Colonic mucosa (tissue), 4 donors: Measurements from ENCODE around the gene COG3. TPM values are rescaled to one million over a fixed set of nuclear protein-coding genes. Genes with fewer than 3 reads are reported as not detected.

Source experiments
- DNase-seq: peaks from one replicate; pipeline ENCODE4 v3.0.0-alpha.2; 2020
- H3K27ac ChIP-seq: fragments of 200-600 bp; one replicate; pipeline ENCODE4 v1.8.0; 2021
- H3K27me3 ChIP-seq: fragments of 200-600 bp; one replicate; pipeline ENCODE4 v1.8.0; 2021
- H3K36me3 ChIP-seq: fragments of 200-600 bp; one replicate; pipeline ENCODE4 v1.8.0; 2021
- H3K4me1 ChIP-seq: fragments of 200-600 bp; one replicate; pipeline ENCODE4 v1.8.0; 2021; ENCODE audit warnings: mild to moderate bottlenecking
- H3K4me3 ChIP-seq: fragments of 200-600 bp; one replicate; pipeline ENCODE4 v1.8.0; 2021
- H3K9ac ChIP-seq, 2 donors: one replicate each; pipeline ENCODE4 v1.7.0; 2013; ENCODE audit warnings: control low read depth in 2 of 2, low read depth in 2 of 2, low read length in 2 of 2
- H3K9me3 ChIP-seq: fragments of 200-600 bp; one replicate; pipeline ENCODE4 v1.8.0; 2021
- intact Hi-C: fragments of 100-400 bp; cut with DNase I; formaldehyde crosslinking; loops from one replicate; pipeline ENCODE4 v1.14.1; 2022
- total RNA-seq, 2 donors: library from RNA; stranded (reverse); fragmentation: NEBNext Ultra II Directional in 1 of 2; extraction: Animal tissue kit (Norgen Biotek cat#: 25700) in 1 of 2; gene quantifications; one replicate each; pipeline ENCODE4 v1.2.1, GENCODE V29; 2021
- TF ChIP-seq, protein P1 (sequence below): fragments of 200-600 bp; IDR thresholded peaks from one replicate; pipeline ENCODE4 v1.8.0; 2022; ENCODE audit warnings: antibody characterized with exemption, mild to moderate bottlenecking
- donor health status: healthy.
- donor health status: DM: no; HTN: no; CAD: no.
- donor health status: DM: no; HTN: no; CAD: no.

The COG3 gene
- total RNA-seq, 2 donors from 2014 or later, result 39.0 to 49.8 TPM

GRCh38 chr13:45479661-45480060, 14.9 kb downstream of the COG3 start:
- Histone ChIP-seq H3K9ac (no peak overlapping the region), H3K4me1 (no peaks in the 10 kb centered on the region), H3K4me3 (no peak overlapping the region), H3K27ac (no peak overlapping the region), H3K36me3 (peaks cover 15% of the 10 kb centered on the region), H3K27me3 (no peaks in the 10 kb centered on the region), H3K9me3 (no peaks in the 10 kb centered on the region)
- intact Hi-C loops, result no loop called here
- TF ChIP-seq, protein P1, sequence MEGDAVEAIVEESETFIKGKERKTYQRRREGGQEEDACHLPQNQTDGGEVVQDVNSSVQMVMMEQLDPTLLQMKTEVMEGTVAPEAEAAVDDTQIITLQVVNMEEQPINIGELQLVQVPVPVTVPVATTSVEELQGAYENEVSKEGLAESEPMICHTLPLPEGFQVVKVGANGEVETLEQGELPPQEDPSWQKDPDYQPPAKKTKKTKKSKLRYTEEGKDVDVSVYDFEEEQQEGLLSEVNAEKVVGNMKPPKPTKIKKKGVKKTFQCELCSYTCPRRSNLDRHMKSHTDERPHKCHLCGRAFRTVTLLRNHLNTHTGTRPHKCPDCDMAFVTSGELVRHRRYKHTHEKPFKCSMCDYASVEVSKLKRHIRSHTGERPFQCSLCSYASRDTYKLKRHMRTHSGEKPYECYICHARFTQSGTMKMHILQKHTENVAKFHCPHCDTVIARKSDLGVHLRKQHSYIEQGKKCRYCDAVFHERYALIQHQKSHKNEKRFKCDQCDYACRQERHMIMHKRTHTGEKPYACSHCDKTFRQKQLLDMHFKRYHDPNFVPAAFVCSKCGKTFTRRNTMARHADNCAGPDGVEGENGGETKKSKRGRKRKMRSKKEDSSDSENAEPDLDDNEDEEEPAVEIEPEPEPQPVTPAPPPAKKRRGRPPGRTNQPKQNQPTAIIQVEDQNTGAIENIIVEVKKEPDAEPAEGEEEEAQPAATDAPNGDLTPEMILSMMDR, result no peak
- no peak for DNase-seq

GRCh38 chr13:45481688-45482087, 16.9 kb downstream of the COG3 start:
- H3K27ac ChIP-seq, result no peak overlapping the region
- intact Hi-C loops, result no loop called here
- H3K9ac ChIP-seq, result no peak overlapping the region
- peaks cover 15% of the 10 kb centered on the region for H3K36me3 ChIP-seq
- H3K4me1 ChIP-seq, result no peaks in the 10 kb centered on the region
- no peak for DNase-seq
- no peak overlapping the region for H3K4me3 ChIP-seq
- TF ChIP-seq, protein P1, result no peak
- no peaks in the 10 kb centered on the region for H3K27me3 ChIP-seq
- H3K9me3 ChIP-seq, result no peaks in the 10 kb centered on the region

DNA sequence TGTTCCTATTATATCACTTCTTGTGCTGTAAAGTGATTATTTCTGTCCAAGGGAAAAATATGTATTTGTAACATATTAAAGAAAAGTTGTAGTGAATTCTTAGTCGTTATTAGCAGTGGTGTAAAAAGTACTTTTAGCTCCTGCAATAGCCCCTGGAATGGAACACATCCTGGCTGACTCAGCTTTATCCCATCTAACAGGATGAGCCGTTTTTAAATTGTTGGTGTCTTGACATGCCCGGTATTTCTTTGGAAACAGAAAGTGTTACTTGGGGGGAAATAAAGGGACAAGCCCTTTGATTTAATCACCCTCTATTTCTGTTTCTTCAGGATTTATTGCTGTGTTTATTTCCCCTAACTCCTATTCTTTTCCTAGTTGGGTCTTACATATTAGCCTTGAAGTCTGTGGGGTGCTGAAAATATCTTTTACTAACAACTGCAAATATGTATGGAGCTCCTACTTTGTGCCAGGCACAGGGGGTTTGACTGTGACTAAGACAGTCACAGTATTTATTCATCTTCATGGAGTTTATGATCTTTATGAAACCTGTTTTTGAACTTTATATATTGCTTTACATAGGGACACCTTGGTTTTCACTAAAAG, 17.9 kb downstream of the COG3 start:
- H3K27me3 ChIP-seq, result no peaks in the 10 kb centered on the region
- H3K4me1 ChIP-seq, result no peaks in the 10 kb centered on the region
- TF ChIP-seq, protein P1, result no peak
- no peak overlapping the region for H3K9ac ChIP-seq
- intact Hi-C loops, result no loop called here
- H3K36me3 ChIP-seq, result peaks cover 15% of the 10 kb centered on the region
- no peak overlapping the region for H3K27ac ChIP-seq
- DNase-seq, result no peak
- no peaks in the 10 kb centered on the region for H3K9me3 ChIP-seq
- no peak overlapping the region for H3K4me3 ChIP-seq

- intact Hi-C loops, result no loop called here
- Histone ChIP-seq H3K4me1 (no peaks in the 10 kb centered on the region), H3K36me3 (peaks cover 11% of the 10 kb centered on the region)
These were observed 22.9 kb downstream of the COG3 start for GRCh38 chr13:45487604-45488003.

GRCh38 chr13:45490068-45490467, 25.3 kb downstream of the COG3 start:
- H3K27me3 ChIP-seq, result no peaks in the 10 kb centered on the region
- H3K9me3 ChIP-seq, result no peaks in the 10 kb centered on the region
- H3K27ac ChIP-seq, result no peak overlapping the region
- no peak overlapping the region for H3K9ac ChIP-seq
- H3K4me3 ChIP-seq, result no peak overlapping the region
- TF ChIP-seq, protein P1, result no peak
- H3K36me3 ChIP-seq, result no peaks in the 10 kb centered on the region
- DNase-seq, result no peak
- intact Hi-C loops, result no loop called here
- H3K4me1 ChIP-seq, result no peaks in the 10 kb centered on the region

More at GRCh38 chr13:45487604-45488003, 22.9 kb downstream of the COG3 start:
- H3K27ac ChIP-seq, result no peak overlapping the region
- TF ChIP-seq, protein P1, result no peak
- DNase-seq, result no peak
- H3K9ac ChIP-seq, result no peak overlapping the region
- H3K4me3 ChIP-seq, result no peak overlapping the region
- no peaks in the 10 kb centered on the region for H3K9me3 ChIP-seq
- no peaks in the 10 kb centered on the region for H3K27me3 ChIP-seq
